ENCODE measurements around the gene HDAC8.

GRCh38 chrX:72621625-72622485, 49.2 kb upstream of the HDAC8 start:
- TF ChIP-seq, protein P1, sequence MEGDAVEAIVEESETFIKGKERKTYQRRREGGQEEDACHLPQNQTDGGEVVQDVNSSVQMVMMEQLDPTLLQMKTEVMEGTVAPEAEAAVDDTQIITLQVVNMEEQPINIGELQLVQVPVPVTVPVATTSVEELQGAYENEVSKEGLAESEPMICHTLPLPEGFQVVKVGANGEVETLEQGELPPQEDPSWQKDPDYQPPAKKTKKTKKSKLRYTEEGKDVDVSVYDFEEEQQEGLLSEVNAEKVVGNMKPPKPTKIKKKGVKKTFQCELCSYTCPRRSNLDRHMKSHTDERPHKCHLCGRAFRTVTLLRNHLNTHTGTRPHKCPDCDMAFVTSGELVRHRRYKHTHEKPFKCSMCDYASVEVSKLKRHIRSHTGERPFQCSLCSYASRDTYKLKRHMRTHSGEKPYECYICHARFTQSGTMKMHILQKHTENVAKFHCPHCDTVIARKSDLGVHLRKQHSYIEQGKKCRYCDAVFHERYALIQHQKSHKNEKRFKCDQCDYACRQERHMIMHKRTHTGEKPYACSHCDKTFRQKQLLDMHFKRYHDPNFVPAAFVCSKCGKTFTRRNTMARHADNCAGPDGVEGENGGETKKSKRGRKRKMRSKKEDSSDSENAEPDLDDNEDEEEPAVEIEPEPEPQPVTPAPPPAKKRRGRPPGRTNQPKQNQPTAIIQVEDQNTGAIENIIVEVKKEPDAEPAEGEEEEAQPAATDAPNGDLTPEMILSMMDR (IDR thresholded peaks at IDR 0.05), result no peak
- TF ChIP-seq POLR2A (IDR thresholded peaks at IDR 0.05), result no peak

All from tibial nerve (tissue), 3 donors.